HEK293T (cell line): Measurements from ENCODE around the gene LLPH.

ENCODE experiments used
- CTCF ChIA-PET: fragments of 350-600 bp; formaldehyde crosslinking; extraction: SDS; loops from one replicate; lab custom pipeline; 2021; ENCODE audit warnings: antibody characterized with exemption, inconsistent platforms; lab: Yijun Ruan, JAX
- POLR2A ChIA-PET: fragments of 350-600 bp; formaldehyde crosslinking; extraction: SDS; loops from one replicate; lab custom pipeline; 2020; ENCODE audit warnings: antibody characterized with exemption, inconsistent platforms; lab: Yijun Ruan, JAX
- DNase-seq: peaks from one replicate; pipeline ENCODE4 v3.0.0; 2012; ENCODE audit warnings: mixed read lengths; ENCODE audit errors: extremely low spot score
- ARNT ChIP-seq: fragments of 450-650 bp; IDR thresholded peaks from 2 replicates; pipeline ENCODE4 v1.6.1; 2017; ENCODE audit warnings: mild to moderate bottlenecking
- CTBP1 ChIP-seq: fragments of 450-650 bp; IDR thresholded peaks from 2 replicates; pipeline ENCODE4 v1.6.1; 2016; ENCODE audit warnings: borderline replicate concordance
- ELF4 ChIP-seq: fragments of 450-650 bp; IDR thresholded peaks from 2 replicates; pipeline ENCODE4 v1.6.1; 2017; ENCODE audit warnings: antibody characterized with exemption
- FOXA1 ChIP-seq: fragments of 450-650 bp; IDR thresholded peaks from 2 replicates; pipeline ENCODE4 v1.6.1; 2016; ENCODE audit warnings: mild to moderate bottlenecking
- FOXK2 ChIP-seq: fragments of 450-650 bp; IDR thresholded peaks from 2 replicates; pipeline ENCODE4 v1.6.1; 2016; ENCODE audit warnings: mild to moderate bottlenecking
- HDGF ChIP-seq: fragments of 450-650 bp; IDR thresholded peaks from 2 replicates; pipeline ENCODE4 v1.6.1; 2017; ENCODE audit warnings: antibody characterized with exemption, borderline replicate concordance
- L3MBTL2 ChIP-seq: fragments of 450-650 bp; conservative IDR thresholded peaks from 2 replicates; pipeline ENCODE4 v1.6.1; 2016; ENCODE audit warnings: mild to moderate bottlenecking
- NFRKB ChIP-seq: fragments of 450-650 bp; IDR thresholded peaks from 2 replicates; pipeline ENCODE4 v1.6.1; 2016; ENCODE audit warnings: mild to moderate bottlenecking, moderate library complexity
- ZNF384 ChIP-seq: fragments of 450-650 bp; IDR thresholded peaks from 2 replicates; pipeline ENCODE4 v1.6.1; 2016

LLPH gene

DNA sequence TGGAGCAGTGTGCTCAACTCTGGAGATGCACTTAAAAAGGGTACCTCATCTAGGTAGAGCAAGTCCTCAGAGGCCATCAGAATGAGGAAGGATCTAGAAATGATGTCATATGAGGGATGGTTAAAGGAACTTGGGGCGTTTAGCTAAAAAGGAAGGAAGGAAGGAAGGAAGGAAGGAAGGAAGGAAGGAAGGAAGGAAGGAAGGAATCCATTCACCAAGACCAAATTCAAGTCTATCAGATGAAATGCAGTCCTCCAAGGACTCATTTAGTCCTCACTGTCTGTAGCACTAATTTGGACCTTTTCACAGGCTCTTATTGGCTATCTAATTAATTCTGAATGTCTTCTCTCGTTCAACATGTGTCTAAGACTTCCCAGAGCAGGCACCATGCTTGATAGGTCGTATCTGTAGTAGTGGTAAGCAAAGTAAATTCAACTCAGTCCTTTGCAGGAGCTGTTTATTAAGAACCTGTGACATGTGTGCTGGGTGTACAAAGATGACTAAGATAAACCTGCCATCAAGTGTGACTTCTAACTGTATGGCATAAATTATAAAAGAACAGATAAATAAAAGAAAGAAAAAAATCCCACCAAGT, 63.5 kb downstream of the LLPH start:
- ChIA-PET CTCF (no interaction called here), POLR2A (interaction anchor here (1.0 kb wide), 1 partner anchor 64 kb away, joined by 3 read pairs; the partner anchor contains the start of gene LLPH)
- DNase-seq: no peak
- TF ChIP-seq FOXK2 (no peak), CTBP1 (no peak), ARNT (no peak), NFRKB (no peak), FOXA1 (no peak), HDGF (no peak), ELF4 (no peak), L3MBTL2 (no peak), ZNF384 (no peak)
